Testis (tissue), 2 donors: ENCODE results near the gene PTPN6.

Source experiments
- CTCF ChIP-seq, 3 experiments: fragments of 450-650 bp in 2 of 3; fragments of 200-600 bp in 1 of 3; sonication (generic) in 1 of 3; IDR thresholded peaks; one replicate each; pipeline ENCODE4 v1.5.1; 2016 to 2019; ENCODE audit warnings: antibody characterized with exemption in 3 of 3, mild to moderate bottlenecking in 2 of 3, moderate library complexity in 1 of 3
- POLR2A ChIP-seq: fragments of 450-650 bp; IDR thresholded peaks from one replicate; pipeline ENCODE4 v1.6.1; 2017; ENCODE audit warnings: antibody characterized with exemption, mild to moderate bottlenecking, moderate library complexity

- TF ChIP-seq CTCF (IDR thresholded peaks at IDR 0.05): no peak
- TF ChIP-seq POLR2A: no peak
Observed at GRCh38 chr12:6934110-6934509, 17.0 kb upstream of the PTPN6 start.
